ENCODE measurements around the gene OLFM2.

Gene OLFM2

DNA sequence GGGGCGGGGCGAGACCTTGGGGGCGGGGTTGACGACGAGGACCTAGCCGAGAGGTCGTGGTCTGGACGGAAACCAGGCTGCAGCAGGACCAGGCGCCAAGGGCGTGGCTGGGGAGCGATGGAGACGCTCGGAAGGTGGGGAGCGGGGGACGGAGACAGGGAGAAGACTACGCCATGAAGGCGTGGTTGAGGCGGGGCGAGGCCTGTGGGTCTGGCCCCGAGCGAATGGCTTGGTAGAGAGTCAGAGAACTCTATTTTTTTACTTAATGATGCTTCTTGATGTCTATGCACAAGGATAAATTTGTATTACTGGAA is 116.8 kb downstream of the OLFM2 start:
- DNase-seq: no peak
- no peak; the same call in 2 of the 3 replicates for ATAC-seq (ENCODE audit: insufficient read depth, low read depth)
- Histone ChIP-seq H3K27ac (ENCODE audit: low read length) (peak overlapping the region; percentile 73), H3K4me2 (ENCODE audit: insufficient read depth, low read length) (peak overlapping the region; percentile 87), H3K4me3 (ENCODE audit: low read depth in 1 of 2, low read length in 2 of 2) (peak overlapping the region; percentile 26 to 72; a peak in 3 of 4 replicates), H3K9ac (ENCODE audit: low read depth, low read length) (peak overlapping the region; percentile 46), H3K79me2 (ENCODE audit: insufficient read depth, low read length) (peaks cover 39% of the 10 kb centered on the region), H3K9me3 (ENCODE audit: insufficient read depth, low read length, severe bottlenecking) (peaks cover 12% of the 10 kb centered on the region), H2AFZ (ENCODE audit: low read depth, low read length) (peak overlapping the region; percentile 83), H3K36me3 (ENCODE audit: insufficient read depth, low read length) (peaks cover 17% of the 10 kb centered on the region), H4K20me1 (ENCODE audit: insufficient read depth, low read length) (no peaks in the 10 kb centered on the region), H3K27me3 (ENCODE audit: insufficient read depth, low read length, poor library complexity) (no peaks in the 10 kb centered on the region), H3K4me1 (ENCODE audit: insufficient read depth, low read length) (peaks cover 27% of the 10 kb centered on the region)
- TF ChIP-seq, protein P1, sequence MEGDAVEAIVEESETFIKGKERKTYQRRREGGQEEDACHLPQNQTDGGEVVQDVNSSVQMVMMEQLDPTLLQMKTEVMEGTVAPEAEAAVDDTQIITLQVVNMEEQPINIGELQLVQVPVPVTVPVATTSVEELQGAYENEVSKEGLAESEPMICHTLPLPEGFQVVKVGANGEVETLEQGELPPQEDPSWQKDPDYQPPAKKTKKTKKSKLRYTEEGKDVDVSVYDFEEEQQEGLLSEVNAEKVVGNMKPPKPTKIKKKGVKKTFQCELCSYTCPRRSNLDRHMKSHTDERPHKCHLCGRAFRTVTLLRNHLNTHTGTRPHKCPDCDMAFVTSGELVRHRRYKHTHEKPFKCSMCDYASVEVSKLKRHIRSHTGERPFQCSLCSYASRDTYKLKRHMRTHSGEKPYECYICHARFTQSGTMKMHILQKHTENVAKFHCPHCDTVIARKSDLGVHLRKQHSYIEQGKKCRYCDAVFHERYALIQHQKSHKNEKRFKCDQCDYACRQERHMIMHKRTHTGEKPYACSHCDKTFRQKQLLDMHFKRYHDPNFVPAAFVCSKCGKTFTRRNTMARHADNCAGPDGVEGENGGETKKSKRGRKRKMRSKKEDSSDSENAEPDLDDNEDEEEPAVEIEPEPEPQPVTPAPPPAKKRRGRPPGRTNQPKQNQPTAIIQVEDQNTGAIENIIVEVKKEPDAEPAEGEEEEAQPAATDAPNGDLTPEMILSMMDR (IDR thresholded peaks at IDR 0.05; ENCODE audit: borderline replicate concordance, extremely low read depth, low read length, poor library complexity, severe bottlenecking): no peak
- no peak for TF ChIP-seq EZH2 (IDR thresholded peaks at IDR 0.05; ENCODE audit: borderline replicate concordance, low read depth, low read length, severe bottlenecking)

DNA sequence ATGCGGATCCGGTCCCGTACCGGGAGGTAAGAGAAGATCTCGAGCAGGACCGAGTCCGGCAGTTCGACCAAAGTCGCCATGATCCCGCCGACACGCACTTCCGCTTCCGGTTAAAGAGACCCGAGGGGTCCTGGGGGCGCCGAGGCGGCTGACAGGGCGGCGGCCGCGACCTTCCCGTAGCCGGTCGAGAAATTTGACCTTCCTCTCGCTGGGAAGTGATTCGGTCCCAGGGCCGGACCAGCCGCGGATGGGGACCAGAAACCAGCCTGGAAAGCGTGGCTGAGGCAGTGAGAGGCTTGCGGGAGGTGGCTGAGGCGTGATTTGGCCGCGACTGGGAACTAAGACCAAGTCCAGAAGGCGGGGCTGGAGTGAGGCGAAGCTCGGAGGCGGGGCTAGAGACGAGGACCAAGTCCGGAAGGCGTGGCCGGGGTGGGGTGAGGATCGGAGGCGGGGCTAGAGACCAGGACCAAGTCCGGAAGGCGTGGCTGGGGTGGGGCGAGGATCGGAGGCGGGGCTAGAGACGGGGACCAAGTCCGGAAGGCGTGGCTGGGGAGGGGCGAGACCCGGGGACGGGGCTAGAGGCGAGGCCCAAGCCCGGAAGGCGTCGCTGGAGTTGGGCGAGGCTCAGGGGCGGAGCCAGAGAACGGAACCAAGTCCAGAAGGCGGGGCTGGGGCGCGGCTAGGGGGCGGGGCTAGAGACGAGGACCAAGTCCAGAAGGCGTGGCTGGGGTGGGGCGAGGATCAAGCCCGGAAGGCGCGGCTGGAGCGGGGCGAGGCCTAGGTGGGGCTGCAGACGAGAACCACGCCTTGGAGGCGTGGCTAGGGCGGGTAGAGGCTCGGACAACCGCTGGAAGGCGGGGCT is 117.3 kb downstream of the OLFM2 start, which contains the start of gene FBXL12:
Gene FBXL12 (minus strand): TSS at position 346 of the 862 bp plus-strand sequence. CDS start 266 bp downstream, at position 80.
- peak; percentile 100 for DNase-seq
- Histone ChIP-seq H3K9me3 (ENCODE audit: insufficient read depth, low read length, severe bottlenecking) (peaks cover 12% of the 10 kb centered on the region), H3K4me3 (ENCODE audit: low read depth in 1 of 2, low read length in 2 of 2) (peak within 1 kb of the TSS; percentile 52 to 72), H3K36me3 (ENCODE audit: insufficient read depth, low read length) (peaks cover 17% of the 10 kb centered on the region), H4K20me1 (ENCODE audit: insufficient read depth, low read length) (no peaks in the 10 kb centered on the region), H3K4me2 (ENCODE audit: insufficient read depth, low read length) (peak within 1 kb of the TSS; percentile 93), H3K27ac (ENCODE audit: low read length) (peak within 1 kb of the TSS; percentile 82), H3K9ac (ENCODE audit: low read depth, low read length) (peak within 1 kb of the TSS; percentile 69), H3K4me1 (ENCODE audit: insufficient read depth, low read length) (peaks cover 27% of the 10 kb centered on the region), H3K27me3 (ENCODE audit: insufficient read depth, low read length, poor library complexity) (no peaks in the 10 kb centered on the region), H2AFZ (ENCODE audit: low read depth, low read length) (peak within 1 kb of the TSS; percentile 83), H3K79me2 (ENCODE audit: insufficient read depth, low read length) (peaks cover 39% of the 10 kb centered on the region)
- peak; percentile 87 for ATAC-seq (ENCODE audit: insufficient read depth, low read depth)
- TF ChIP-seq EZH2 (IDR thresholded peaks at IDR 0.05; ENCODE audit: borderline replicate concordance, low read depth, low read length, severe bottlenecking): no peak
- TF ChIP-seq, protein P1 (IDR thresholded peaks at IDR 0.05; ENCODE audit: borderline replicate concordance, extremely low read depth, low read length, poor library complexity, severe bottlenecking): no peak

DNA sequence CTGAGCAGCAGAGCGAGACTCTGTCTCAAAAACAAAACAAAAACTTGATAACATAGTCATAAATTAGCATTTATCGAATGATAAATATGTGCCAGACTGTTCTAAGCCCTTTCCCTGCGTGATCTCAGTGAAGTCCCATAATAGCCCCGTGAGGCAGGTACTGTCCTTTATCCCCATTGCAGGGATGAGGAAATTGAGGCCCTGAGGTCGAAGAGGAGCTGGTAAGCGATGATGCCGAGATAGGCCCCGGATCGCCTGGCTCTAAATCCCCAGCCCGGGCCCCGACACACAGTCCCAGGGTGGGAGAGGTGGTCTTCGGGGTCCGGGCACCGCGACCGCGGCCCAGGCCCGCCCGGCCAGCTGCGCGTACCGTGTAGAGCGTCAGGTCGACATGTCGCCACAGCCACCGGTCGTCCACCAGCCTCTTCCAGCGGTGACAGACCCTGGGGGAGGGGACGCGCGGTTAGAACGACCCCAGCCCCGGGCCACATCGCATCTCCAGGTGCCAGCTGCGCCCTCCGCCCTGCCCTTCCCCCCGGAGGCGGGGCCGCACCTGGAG is 118.1 kb downstream of the OLFM2 start:
- Histone ChIP-seq H3K4me2 (ENCODE audit: insufficient read depth, low read length) (peak overlapping the region; percentile 93), H3K9ac (ENCODE audit: low read depth, low read length) (peak overlapping the region; percentile 69), H3K36me3 (ENCODE audit: insufficient read depth, low read length) (peaks cover 17% of the 10 kb centered on the region), H4K20me1 (ENCODE audit: insufficient read depth, low read length) (no peaks in the 10 kb centered on the region), H3K9me3 (ENCODE audit: insufficient read depth, low read length, severe bottlenecking) (peaks cover 12% of the 10 kb centered on the region), H3K27ac (ENCODE audit: low read length) (peak overlapping the region; percentile 82), H2AFZ (ENCODE audit: low read depth, low read length) (peak overlapping the region; percentile 81), H3K4me1 (ENCODE audit: insufficient read depth, low read length) (peaks cover 27% of the 10 kb centered on the region), H3K4me3 (ENCODE audit: low read depth in 1 of 2, low read length in 2 of 2) (peak overlapping the region; percentile 52 to 65), H3K27me3 (ENCODE audit: insufficient read depth, low read length, poor library complexity) (no peaks in the 10 kb centered on the region), H3K79me2 (ENCODE audit: insufficient read depth, low read length) (peaks cover 43% of the 10 kb centered on the region)
- ATAC-seq (ENCODE audit: insufficient read depth, low read depth) (no peak), DNase-seq (peak; percentile 22)
- TF ChIP-seq, protein P1 (IDR thresholded peaks at IDR 0.05; ENCODE audit: borderline replicate concordance, extremely low read depth, low read length, poor library complexity, severe bottlenecking): no peak
- no peak for TF ChIP-seq EZH2 (IDR thresholded peaks at IDR 0.05; ENCODE audit: borderline replicate concordance, low read depth, low read length, severe bottlenecking)

All from DND-41 (cell line).